K562 (cell line): ENCODE measurements around the gene RRAGB. TPM values are rescaled to one million over a fixed set of nuclear protein-coding genes. Genes with fewer than 3 reads are reported as not detected.

Experiments
- ATAC-seq: fragments of 200-7000 bp; cut with Tn5 transposase; 3 replicates; pipeline ENCODE4 v1.9.1; 2020; ENCODE audit warnings: moderate library complexity
- BruUV-seq: library from RNA; stranded (reverse); fragments of 400-500 nt; replicated peaks from 2 replicates; lab custom pipeline; 2021; lab: Mats Ljungman, UMichigan
- CTCF ChIA-PET: fragments of 300-600 bp; formaldehyde crosslinking; extraction: SDS; loops from one replicate; lab custom pipeline; 2021; ENCODE audit warnings: low intra/inter-chr PET ratio; lab: Yijun Ruan, JAX
- POLR2A ChIA-PET: fragments of 300-600, 350-650 bp; sonication (Branson Sonifier 250); formaldehyde crosslinking; extraction: SDS; loops from one replicate; lab custom pipeline; 2021; ENCODE audit warnings: antibody characterized with exemption, inconsistent platforms; lab: Yijun Ruan, JAX
- DNase-seq, 4 experiments: peaks; one replicate each; pipeline versions ENCODE4 v3.0.0 to v3.0.0-alpha.2; 2011 to 2018; ENCODE audit warnings: low spot score in 3 of 4, mixed read lengths in 3 of 4; ENCODE audit errors: extremely low read depth in 1 of 4
- FAIRE-seq: peaks from 2 replicates; lab custom pipeline; 2011; peaks lifted over from hg19 to GRCh38; lab: Jason Lieb, UNC
- H2AFZ ChIP-seq: 2 replicates; pipeline ENCODE4 v1.6.0; 2011; ENCODE audit warnings: low read depth, low read length, control low read depth, inconsistent platforms
- H3K27ac ChIP-seq: fragments of 200-600 bp; 3 replicates; pipeline ENCODE4 v1.8.0; 2011; ENCODE audit warnings: low read depth, mild to moderate bottlenecking, control low read depth, inconsistent platforms, low read length, moderate library complexity, mixed read lengths; ENCODE audit errors: extremely low read depth
- H3K27me3 ChIP-seq, 2 experiments: fragments of 300-600 bp in 1 of 2; 2 replicates in 1 of 2; 3 replicates in 1 of 2; pipeline versions ENCODE4 v1.6.0 to v1.8.0; 2011; ENCODE audit warnings: inconsistent platforms in 2 of 2, low read length in 2 of 2, mild to moderate bottlenecking in 1 of 2, mixed read lengths in 1 of 2, moderate library complexity in 1 of 2; ENCODE audit not compliant: control insufficient read depth in 2 of 2, insufficient read depth in 2 of 2
- H3K36me3 ChIP-seq: fragments of 300-600 bp; 3 replicates; pipeline ENCODE4 v1.8.0; 2011; ENCODE audit warnings: mild to moderate bottlenecking, low read length, inconsistent platforms; ENCODE audit not compliant: control insufficient read depth, insufficient read depth
- H3K4me1 ChIP-seq, 2 experiments: fragments of 200-600 bp in 1 of 2; replicated peaks in 1 of 2; 2 replicates in 1 of 2; 3 replicates in 1 of 2; pipeline versions ENCODE4 v1.5.1 to v1.8.0; 2011; ENCODE audit warnings: inconsistent platforms in 2 of 2, low read length in 2 of 2, mild to moderate bottlenecking in 1 of 2, mixed read lengths in 1 of 2, moderate library complexity in 1 of 2; ENCODE audit not compliant: control insufficient read depth in 2 of 2, insufficient read depth in 2 of 2
- H3K4me2 ChIP-seq: 2 replicates; pipeline ENCODE4 v1.6.1; 2011; ENCODE audit warnings: low read length, control low read depth, inconsistent platforms, mixed read lengths; ENCODE audit not compliant: insufficient read depth
- H3K4me3 ChIP-seq: fragments of 200-600 bp; sonication (generic), shearing (Covaris generic); 2 replicates; pipeline ENCODE4 v1.5.1; 2016; ENCODE audit warnings: control low read depth, inconsistent platforms
- H3K79me2 ChIP-seq: fragments of 200-600 bp; 3 replicates; pipeline ENCODE4 v1.8.0; 2011; ENCODE audit warnings: low read length, inconsistent platforms; ENCODE audit not compliant: control insufficient read depth, insufficient read depth
- H3K9ac ChIP-seq, 2 experiments: 2 replicates each; pipeline versions ENCODE4 v1.6.0 to v1.6.1; 2011; ENCODE audit warnings: low read depth in 2 of 2, low read length in 2 of 2, control low read depth in 1 of 2, inconsistent platforms in 1 of 2, mild to moderate bottlenecking in 1 of 2, mixed read lengths in 1 of 2; ENCODE audit not compliant: insufficient read depth in 1 of 2
- H3K9me1 ChIP-seq: one replicate; pipeline ENCODE4 v1.6.0; 2011; ENCODE audit warnings: inconsistent platforms, mild to moderate bottlenecking, low read length, moderate library complexity; ENCODE audit not compliant: control insufficient read depth, insufficient read depth
- H3K9me3 ChIP-seq: replicated peaks from 2 replicates; pipeline ENCODE4 v1.5.1; 2011; ENCODE audit warnings: low read depth, low read length, inconsistent platforms; ENCODE audit not compliant: control insufficient read depth, insufficient read depth
- H4K20me1 ChIP-seq: replicated peaks from 2 replicates; pipeline ENCODE4 v1.6.1; 2011; ENCODE audit warnings: low read length, inconsistent platforms, mixed read lengths; ENCODE audit not compliant: control insufficient read depth, insufficient read depth
- CBX3 ChIP-seq, 2 experiments: IDR thresholded peaks; 1 replicate in 1 of 2; 2 replicates in 1 of 2; pipeline ENCODE4 v1.6.1; 2012; ENCODE audit warnings: inconsistent platforms in 2 of 2, low read length in 2 of 2, borderline replicate concordance in 1 of 2, control low read depth in 1 of 2
- ESRRB ChIP-seq: fragments of 250-450 bp; sonication (Bioruptor Pico); IDR thresholded peaks from 2 replicates; pipeline ENCODE4 v1.5.0; 2020; ENCODE audit warnings: mild to moderate bottlenecking, moderate library complexity, borderline replicate concordance
- GABPA ChIP-seq: fragments of 200-800 bp; sonication (Bioruptor generic); conservative IDR thresholded peaks from 2 replicates; pipeline ENCODE4 v1.6.1; 2016; ENCODE audit warnings: low read depth, missing genetic modification characterization, missing compliant biosample characterization
- HMG20A ChIP-seq: fragments of 450-650 bp; formaldehyde crosslinking; conservative IDR thresholded peaks from 2 replicates; pipeline ENCODE4 v1.4.0; 2020; ENCODE audit warnings: mild to moderate bottlenecking, mixed read lengths
- MGA ChIP-seq: fragments of 450-650 bp; IDR thresholded peaks from 2 replicates; pipeline ENCODE4 v1.6.1; 2016; ENCODE audit warnings: mild to moderate bottlenecking, moderate library complexity
- NFE2L1 ChIP-seq: fragments of 450-650 bp; IDR thresholded peaks from 2 replicates; pipeline ENCODE4 v1.6.1; 2016; ENCODE audit warnings: missing genetic modification characterization, low read depth, mild to moderate bottlenecking, missing compliant biosample characterization, moderate library complexity, borderline replicate concordance
- POLR2B ChIP-seq: fragments of 450-650 bp; IDR thresholded peaks from 2 replicates; pipeline ENCODE4 v1.6.1; 2018; ENCODE audit warnings: low read depth; ENCODE audit not compliant: partially characterized antibody
- POLR3G ChIP-seq: IDR thresholded peaks from 2 replicates; pipeline ENCODE4 v1.6.1; 2011; ENCODE audit not compliant: insufficient read length, insufficient replicate concordance; ENCODE audit errors: extremely low read depth
- PTBP1 ChIP-seq: fragments of 200-400 bp; formaldehyde crosslinking; IDR thresholded peaks from 2 replicates; pipeline ENCODE4 v1.6.1; 2017; ENCODE audit warnings: low read depth, low read length
- TEAD1 ChIP-seq, 2 experiments: fragments of 450-650 bp in 1 of 2; sonication (generic) in 1 of 2; formaldehyde crosslinking; IDR thresholded peaks; 2 replicates each; pipeline versions ENCODE4 v1.4.0 to v1.8.0; 2020 to 2022; ENCODE audit warnings: mild to moderate bottlenecking in 2 of 2, missing genetic modification reagents in 1 of 2
- ZBTB34 ChIP-seq: fragments of 250-450 bp; sonication (Bioruptor Pico); IDR thresholded peaks from 2 replicates; pipeline ENCODE4 v1.8.0; 2021; ENCODE audit warnings: mild to moderate bottlenecking, moderate library complexity
- in situ Hi-C: fragments of 300-500 bp; cut with MboI; formaldehyde crosslinking; loops from 4 replicates; pipeline ENCODE4 v1.15.0; 2018; ENCODE audit warnings: inconsistent platforms, mixed read lengths
- intact Hi-C: fragments of 100-400 bp; cut with micrococcal nuclease; formaldehyde crosslinking; loops from 2 replicates; pipeline ENCODE4 v1.14.2; 2022
- polyA plus RNA-seq, 8 experiments: library from polyadenylated mRNA; depleted of rRNA in 4 of 8; stranded (reverse) in 5 of 8; unstranded in 3 of 8; fragments of >200 nt; fragmentation: Nextera tagmentation in 2 of 8; fragmentation: Illumina TruSeq in 1 of 8; extraction: Ambion mirVana in 2 of 8; extraction: Trizol in 1 of 8; gene quantifications; 2 replicates each; pipeline versions ENCODE4 v1.2.1 to v1.2.3, GENCODE V29; 2011 to 2014; ENCODE audit warnings: inconsistent platforms in 1 of 8, missing spikeins in 1 of 8
- total RNA-seq, 7 experiments: library from RNA; depleted of rRNA in 6 of 7; stranded (reverse); fragments of >200 nt in 6 of 7; fragmentation: Illumina TruSeq in 2 of 7; extraction: Trizol in 2 of 7; gene quantifications; 2 replicates each; pipeline versions ENCODE4 v1.2.1 to v1.2.3, GENCODE V29; 2011 to 2021; ENCODE audit warnings: low replicate concordance in 1 of 7

RRAGB gene
- total and polyA plus RNA-seq, 9 of the 15 experiments (the other 6 are each of a cell fraction or from before 2014, with no cell fraction given) = 5.6 to 15.6 (median 9.1) TPM

- H3K27me3 ChIP-seq = no peaks in the 10 kb centered on the region
- no peaks in the 10 kb centered on the region for H3K9me1 ChIP-seq
- POLR2A ChIA-PET = no interaction called here
- no peak overlapping the region for H3K4me3 ChIP-seq
- DNase-seq (no peak), ATAC-seq (no peak), FAIRE-seq (no peak)
- CTCF ChIA-PET = no interaction called here
- H3K27ac ChIP-seq = no peak overlapping the region
- no peaks in the 10 kb centered on the region for H4K20me1 ChIP-seq
- in situ Hi-C loops = no loop called here
- no peak overlapping the region for H3K9ac ChIP-seq
- intact Hi-C loops = no loop called here
- no peaks in the 10 kb centered on the region for H3K9me3 ChIP-seq
- no peak overlapping the region for H3K4me2 ChIP-seq
- H3K4me1 ChIP-seq = no peaks in the 10 kb centered on the region
- no peaks in the 10 kb centered on the region for H3K79me2 ChIP-seq
- no peaks in the 10 kb centered on the region for H3K36me3 ChIP-seq
- no TSS peak for BruUV-seq
- no peak overlapping the region for H2AFZ ChIP-seq
- TF ChIP-seq PTBP1 (no peak), POLR2B (no peak), POLR3G (no peak), GABPA (no peak), HMG20A (CRISPR knock-in tag) (no peak), ZBTB34 (CRISPR knock-in tag) (no peak), CBX3 (IDR thresholded peaks at IDR 0.05; ENCODE audit: borderline replicate concordance in 1 of 2, low read length in 2 of 2) (no peak), ESRRB (CRISPR knock-in tag) (no peak), NFE2L1 (tag) (no peak), TEAD1 (CRISPR knock-in tag; IDR thresholded peaks at IDR 0.05) (no peak), MGA (no peak)
Measured at GRCh38 chrX:55787063-55787462, 69.5 kb downstream of the RRAGB start.
